ENCODE results near the gene PSMA2.

Gene PSMA2

DNA sequence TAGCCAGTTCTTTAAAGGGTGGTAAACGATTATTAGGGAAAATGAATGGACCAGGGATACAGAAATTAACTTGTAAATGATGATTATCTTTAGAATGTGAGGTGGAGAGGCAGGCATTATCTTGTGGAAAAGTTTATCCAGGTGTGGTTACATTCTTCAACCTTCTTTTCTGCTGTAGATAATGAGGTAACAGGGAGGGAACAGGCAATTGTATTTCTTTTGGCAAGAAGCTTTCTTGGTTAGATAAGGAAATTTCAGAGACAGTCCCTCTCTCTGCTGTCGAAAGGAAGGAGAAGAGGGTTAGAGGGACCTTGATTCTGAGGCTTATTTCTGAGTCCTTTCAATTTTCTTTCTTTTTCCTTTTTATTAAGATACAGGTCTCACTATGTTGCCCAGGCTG is 32.3 kb upstream of the PSMA2 start:
- FAIRE-seq (no peak), DNase-seq (ENCODE audit: insufficient read length, low spot score) (no peak)
- TF ChIP-seq POLR2AphosphoS5 (IDR thresholded peaks at IDR 0.05; ENCODE audit: low read depth, low read length) (no peak), SPI1 (IDR thresholded peaks at IDR 0.05; ENCODE audit: low read depth, low read length) (no peak), PAX5 (IDR thresholded peaks at IDR 0.05; ENCODE audit: insufficient read depth, low read length, severe bottlenecking) (no peak), POU2F2 (IDR thresholded peaks at IDR 0.05; ENCODE audit: low read depth, low read length) (no peak), POLR2A (IDR thresholded peaks at IDR 0.05; ENCODE audit: low read depth, low read length) (no peak), TAF1 (IDR thresholded peaks at IDR 0.05; ENCODE audit: low read depth, low read length) (no peak)

DNA sequence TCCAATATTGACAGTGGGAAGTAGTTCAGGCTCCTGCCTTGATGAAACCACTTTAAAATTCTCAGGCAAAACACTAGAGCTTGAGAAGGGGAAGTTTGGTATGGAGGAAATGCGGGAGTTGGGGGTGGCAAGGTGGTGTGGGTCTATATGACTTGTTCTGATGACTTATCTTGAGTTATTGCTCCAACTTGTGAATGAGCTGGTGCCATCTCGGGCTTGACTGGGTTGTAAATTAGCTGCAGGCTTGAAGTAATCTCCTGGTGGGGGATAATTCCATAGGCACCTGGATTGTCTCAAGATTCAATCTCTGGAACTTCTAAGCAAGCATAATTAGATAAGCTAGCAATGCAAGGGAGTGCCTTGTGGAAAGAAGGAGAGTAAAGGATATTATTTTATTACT is 29.2 kb upstream of the PSMA2 start:
- FAIRE-seq (no peak), DNase-seq (ENCODE audit: insufficient read length, low spot score) (no peak)
- TF ChIP-seq TAF1 (IDR thresholded peaks at IDR 0.05; ENCODE audit: low read depth, low read length) (no peak), POLR2A (IDR thresholded peaks at IDR 0.05; ENCODE audit: low read depth, low read length) (no peak), SPI1 (IDR thresholded peaks at IDR 0.05; ENCODE audit: low read depth, low read length) (no peak), POU2F2 (IDR thresholded peaks at IDR 0.05; ENCODE audit: low read depth, low read length) (no peak), PAX5 (IDR thresholded peaks at IDR 0.05; ENCODE audit: insufficient read depth, low read length, severe bottlenecking) (no peak), POLR2AphosphoS5 (IDR thresholded peaks at IDR 0.05; ENCODE audit: low read depth, low read length) (no peak)

DNA sequence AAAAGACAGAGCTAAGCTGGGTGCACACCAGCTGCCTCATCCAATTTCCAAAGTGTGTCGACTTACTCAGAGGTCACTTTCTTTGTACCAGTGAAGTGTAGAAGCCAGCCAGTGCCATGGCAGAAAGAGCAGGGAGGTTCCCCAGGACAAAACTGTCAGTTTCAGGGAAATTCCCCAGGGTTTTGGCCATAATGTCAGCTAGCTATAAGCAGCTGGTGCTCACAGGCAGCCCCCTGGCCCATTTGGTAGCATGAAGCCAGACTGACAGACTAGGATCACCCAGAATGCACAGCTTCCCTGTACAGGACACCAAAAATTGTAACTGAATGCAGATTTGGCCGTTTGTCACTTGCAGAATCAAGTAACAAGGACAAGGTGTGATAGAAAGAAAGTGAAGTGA is 28.8 kb upstream of the PSMA2 start:
- FAIRE-seq (no peak), DNase-seq (ENCODE audit: insufficient read length, low spot score) (no peak)
- TF ChIP-seq POLR2A (IDR thresholded peaks at IDR 0.05; ENCODE audit: low read depth, low read length) = no peak

DNA sequence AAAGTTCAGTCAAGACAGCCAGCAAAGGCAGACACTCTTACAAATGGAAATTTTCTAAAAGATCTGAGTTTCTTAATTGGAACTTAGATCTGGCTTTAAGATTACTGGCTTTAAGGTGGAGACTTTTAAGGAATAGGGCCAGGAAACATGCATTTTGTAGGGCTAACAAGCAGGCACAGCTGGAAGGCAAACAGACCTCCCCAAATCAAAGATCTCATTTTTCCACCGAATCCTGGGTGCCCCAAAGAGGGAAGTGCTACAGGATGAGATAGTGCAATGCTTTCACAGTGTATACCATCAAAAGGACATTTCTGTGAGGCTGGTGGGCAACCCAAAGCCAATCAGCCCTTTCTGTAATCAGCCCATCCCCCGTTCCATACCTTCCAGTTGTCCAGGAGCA is 27.6 kb upstream of the PSMA2 start:
- TF ChIP-seq POU2F2 (IDR thresholded peaks at IDR 0.05; ENCODE audit: low read depth, low read length) = no peak
- no peak for TF ChIP-seq PAX5 (IDR thresholded peaks at IDR 0.05; ENCODE audit: insufficient read depth, low read length, severe bottlenecking)
- TF ChIP-seq SPI1 (IDR thresholded peaks at IDR 0.05; ENCODE audit: low read depth, low read length) = 0 out of 2 replicates have a peak, but pooled peaks have one; percentile 7

DNA sequence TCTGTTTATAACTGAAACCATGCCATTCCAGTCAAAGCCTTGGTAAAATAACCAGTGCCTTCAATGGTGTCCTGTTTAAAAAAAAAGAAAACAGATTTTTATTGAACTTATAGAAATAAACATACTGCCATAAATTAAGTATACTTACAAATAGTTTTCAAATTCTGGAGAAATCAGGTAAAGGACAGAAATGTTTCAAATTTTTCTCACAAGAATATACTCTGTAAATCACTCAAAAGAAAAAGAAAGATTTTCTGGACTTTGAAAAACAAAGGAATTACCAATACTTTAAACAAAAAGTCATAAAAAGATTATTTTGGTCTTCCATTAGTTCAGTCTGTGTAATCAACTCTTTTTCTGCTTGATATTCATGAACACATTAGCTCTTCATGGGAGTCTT is 24.1 kb upstream of the PSMA2 start:
- FAIRE-seq (no peak), DNase-seq (ENCODE audit: insufficient read length, low spot score) (no peak)
- TF ChIP-seq PAX5 (IDR thresholded peaks at IDR 0.05; ENCODE audit: insufficient read depth, low read length, severe bottlenecking) (no peak), POU2F2 (IDR thresholded peaks at IDR 0.05; ENCODE audit: low read depth, low read length) (no peak), POLR2AphosphoS5 (IDR thresholded peaks at IDR 0.05; ENCODE audit: low read depth, low read length) (no peak), SPI1 (IDR thresholded peaks at IDR 0.05; ENCODE audit: low read depth, low read length) (no peak), POLR2A (IDR thresholded peaks at IDR 0.05; ENCODE audit: low read depth, low read length) (no peak), TAF1 (IDR thresholded peaks at IDR 0.05; ENCODE audit: low read depth, low read length) (no peak)

More for the DNA sequence above, 27.6 kb upstream of the PSMA2 start:
- DNase-seq (ENCODE audit: insufficient read length, low spot score) = no peak
- FAIRE-seq = no peak

DNA sequence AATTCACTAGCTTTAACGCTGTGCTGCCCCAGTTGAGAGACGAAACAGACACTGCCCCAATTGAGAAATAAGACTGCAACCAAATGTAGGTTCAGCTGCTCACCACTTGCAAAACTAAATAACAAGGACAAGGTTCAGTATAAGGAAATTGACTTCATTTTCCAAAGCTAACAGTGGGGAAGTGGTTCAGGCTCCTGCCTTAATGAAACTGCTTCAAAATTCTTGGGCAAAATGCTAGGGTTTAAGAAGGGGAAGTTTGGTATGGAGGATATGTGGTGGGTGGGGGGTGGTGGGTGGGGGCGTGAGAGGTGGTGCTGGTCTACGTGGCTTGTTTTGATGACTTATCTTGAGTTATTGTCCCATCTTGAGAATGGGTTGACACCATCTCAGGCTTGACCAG is 22.0 kb upstream of the PSMA2 start:
- no peak for DNase-seq (ENCODE audit: insufficient read length, low spot score)
- FAIRE-seq = no peak
- TF ChIP-seq SPI1 (IDR thresholded peaks at IDR 0.05; ENCODE audit: low read depth, low read length) (no peak), TAF1 (IDR thresholded peaks at IDR 0.05; ENCODE audit: low read depth, low read length) (no peak), POLR2AphosphoS5 (IDR thresholded peaks at IDR 0.05; ENCODE audit: low read depth, low read length) (no peak)

DNA sequence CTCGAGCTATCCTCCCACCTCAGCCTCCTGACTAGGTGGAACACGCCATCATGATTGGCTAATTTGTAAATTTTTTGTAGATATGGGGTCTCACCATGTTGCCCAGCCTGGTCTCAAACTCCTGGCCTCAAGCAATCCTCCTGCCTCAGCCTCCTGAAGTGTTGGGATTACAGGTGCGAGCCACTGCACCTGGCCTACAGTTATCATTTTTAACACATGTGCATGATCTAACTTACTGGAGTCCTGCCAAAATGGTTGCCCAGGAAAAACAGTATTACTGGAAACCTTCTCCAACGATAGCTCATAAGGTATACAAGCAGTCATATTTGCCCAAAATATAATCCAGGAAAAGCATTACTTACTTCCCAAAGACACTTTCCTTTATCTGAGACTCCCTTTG is 20.4 kb upstream of the PSMA2 start:
- TF ChIP-seq SPI1 (IDR thresholded peaks at IDR 0.05; ENCODE audit: low read depth, low read length) (no peak), PAX5 (IDR thresholded peaks at IDR 0.05; ENCODE audit: insufficient read depth, low read length, severe bottlenecking) (no peak), TAF1 (IDR thresholded peaks at IDR 0.05; ENCODE audit: low read depth, low read length) (no peak), POLR2A (IDR thresholded peaks at IDR 0.05; ENCODE audit: low read depth, low read length) (no peak), POU2F2 (IDR thresholded peaks at IDR 0.05; ENCODE audit: low read depth, low read length) (no peak), POLR2AphosphoS5 (IDR thresholded peaks at IDR 0.05; ENCODE audit: low read depth, low read length) (no peak)
- no peak for DNase-seq (ENCODE audit: insufficient read length, low spot score)
- no peak for FAIRE-seq

DNA sequence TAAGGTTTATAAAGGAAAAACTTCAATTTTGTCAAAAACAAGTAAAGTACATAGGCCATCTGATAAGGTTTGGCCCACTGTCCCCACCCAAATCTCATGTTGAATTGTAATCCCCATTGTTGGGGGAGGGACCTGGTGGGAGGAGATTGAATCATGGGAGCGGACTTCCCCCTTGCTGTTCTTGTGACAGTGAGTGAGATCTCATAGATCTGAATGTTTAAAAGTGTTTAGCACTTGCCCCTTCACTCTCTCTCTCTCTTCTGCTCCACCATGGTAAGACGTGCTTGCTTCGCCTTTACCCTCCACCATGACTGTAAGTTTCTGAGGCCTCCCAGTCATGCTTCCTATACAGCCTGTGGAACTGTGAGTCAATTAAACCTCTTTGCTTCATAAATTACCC is 18.4 kb upstream of the PSMA2 start:
- DNase-seq (ENCODE audit: insufficient read length, low spot score) = no peak

DNA sequence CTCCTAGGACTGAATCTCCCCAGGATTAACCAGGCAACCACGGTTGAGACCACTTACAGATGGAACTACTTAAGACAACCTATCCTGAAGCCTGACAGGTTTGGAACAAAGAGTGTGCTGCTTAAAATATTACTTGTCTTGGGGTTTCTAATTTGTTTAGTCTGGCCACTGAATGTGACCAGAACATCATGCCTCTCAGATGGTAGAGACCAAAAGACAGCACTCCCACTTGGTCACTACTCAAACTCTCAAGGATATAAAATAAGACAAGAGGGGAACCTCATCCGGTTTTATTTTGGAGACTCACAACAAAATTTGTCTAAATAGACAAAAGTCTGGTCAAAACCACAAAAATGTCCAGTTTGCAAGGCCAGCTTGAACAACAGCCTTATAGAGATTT is 15.5 kb upstream of the PSMA2 start:
- TF ChIP-seq POU2F2 (IDR thresholded peaks at IDR 0.05; ENCODE audit: low read depth, low read length) = no peak
- TF ChIP-seq PAX5 (IDR thresholded peaks at IDR 0.05; ENCODE audit: insufficient read depth, low read length, severe bottlenecking) = no peak
- no peak for TF ChIP-seq POLR2A (IDR thresholded peaks at IDR 0.05; ENCODE audit: low read depth, low read length)
- TF ChIP-seq SPI1 (IDR thresholded peaks at IDR 0.05; ENCODE audit: low read depth, low read length) = no peak
- TF ChIP-seq TAF1 (IDR thresholded peaks at IDR 0.05; ENCODE audit: low read depth, low read length) = no peak
- no peak for TF ChIP-seq POLR2AphosphoS5 (IDR thresholded peaks at IDR 0.05; ENCODE audit: low read depth, low read length)
- FAIRE-seq = no peak

More for the DNA sequence above, 18.4 kb upstream of the PSMA2 start:
- TF ChIP-seq TAF1 (IDR thresholded peaks at IDR 0.05; ENCODE audit: low read depth, low read length) (no peak), POLR2AphosphoS5 (IDR thresholded peaks at IDR 0.05; ENCODE audit: low read depth, low read length) (no peak), PAX5 (IDR thresholded peaks at IDR 0.05; ENCODE audit: insufficient read depth, low read length, severe bottlenecking) (no peak), POU2F2 (IDR thresholded peaks at IDR 0.05; ENCODE audit: low read depth, low read length) (no peak), SPI1 (IDR thresholded peaks at IDR 0.05; ENCODE audit: low read depth, low read length) (no peak), POLR2A (IDR thresholded peaks at IDR 0.05; ENCODE audit: low read depth, low read length) (no peak)
- FAIRE-seq = no peak

DNA sequence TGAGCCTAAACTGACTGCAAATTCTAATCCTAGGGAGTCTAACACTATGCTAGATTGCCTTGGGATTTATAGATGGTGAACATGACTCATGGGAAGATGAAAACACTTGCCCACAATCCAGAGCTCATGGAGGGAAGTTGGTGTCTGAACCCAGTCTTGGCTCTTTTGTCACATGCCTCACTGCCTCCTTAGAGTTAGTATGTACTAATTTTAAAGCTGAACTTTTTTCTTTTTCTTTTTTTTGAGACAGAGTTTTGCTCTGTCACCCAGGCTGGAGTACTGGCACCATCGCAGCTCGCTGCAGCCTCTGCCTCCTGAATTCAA is 14.6 kb upstream of the PSMA2 start:
- TF ChIP-seq POU2F2 (IDR thresholded peaks at IDR 0.05; ENCODE audit: low read depth, low read length) = no peak
- no peak for TF ChIP-seq POLR2AphosphoS5 (IDR thresholded peaks at IDR 0.05; ENCODE audit: low read depth, low read length)
- no peak for TF ChIP-seq SPI1 (IDR thresholded peaks at IDR 0.05; ENCODE audit: low read depth, low read length)
- FAIRE-seq (no peak), DNase-seq (ENCODE audit: insufficient read length, low spot score) (no peak)

More for the DNA sequence above, 15.5 kb upstream of the PSMA2 start:
- DNase-seq (ENCODE audit: insufficient read length, low spot score) = no peak
